Hepatocyte (in vitro differentiated cells): ENCODE results near the gene WNT5B.

Experiments used
- CTCF ChIP-seq: fragments of 200-600 bp; sonication (generic); IDR thresholded peaks from 2 replicates; pipeline ENCODE4 v1.5.1; 2016; ENCODE audit warnings: antibody characterized with exemption, mild to moderate bottlenecking; ENCODE audit not compliant: poor library complexity
- EZH2 ChIP-seq: fragments of 200-600 bp; sonication (generic); IDR thresholded peaks from 2 replicates; pipeline ENCODE4 v1.6.1; 2016; ENCODE audit warnings: antibody characterized with exemption, mild to moderate bottlenecking, borderline replicate concordance

- no peak for TF ChIP-seq CTCF
- TF ChIP-seq EZH2: no peak
Observed at GRCh38 chr12:1657688-1658087, 28.7 kb downstream of the WNT5B start.
